ENCODE results near the gene MSRB2.
"Not testable (repeated sequence)": the region's sequence is repeated elsewhere in the genome, so short reads cannot be mapped to it uniquely, and the experiment has no call there.

The MSRB2 gene

DNA sequence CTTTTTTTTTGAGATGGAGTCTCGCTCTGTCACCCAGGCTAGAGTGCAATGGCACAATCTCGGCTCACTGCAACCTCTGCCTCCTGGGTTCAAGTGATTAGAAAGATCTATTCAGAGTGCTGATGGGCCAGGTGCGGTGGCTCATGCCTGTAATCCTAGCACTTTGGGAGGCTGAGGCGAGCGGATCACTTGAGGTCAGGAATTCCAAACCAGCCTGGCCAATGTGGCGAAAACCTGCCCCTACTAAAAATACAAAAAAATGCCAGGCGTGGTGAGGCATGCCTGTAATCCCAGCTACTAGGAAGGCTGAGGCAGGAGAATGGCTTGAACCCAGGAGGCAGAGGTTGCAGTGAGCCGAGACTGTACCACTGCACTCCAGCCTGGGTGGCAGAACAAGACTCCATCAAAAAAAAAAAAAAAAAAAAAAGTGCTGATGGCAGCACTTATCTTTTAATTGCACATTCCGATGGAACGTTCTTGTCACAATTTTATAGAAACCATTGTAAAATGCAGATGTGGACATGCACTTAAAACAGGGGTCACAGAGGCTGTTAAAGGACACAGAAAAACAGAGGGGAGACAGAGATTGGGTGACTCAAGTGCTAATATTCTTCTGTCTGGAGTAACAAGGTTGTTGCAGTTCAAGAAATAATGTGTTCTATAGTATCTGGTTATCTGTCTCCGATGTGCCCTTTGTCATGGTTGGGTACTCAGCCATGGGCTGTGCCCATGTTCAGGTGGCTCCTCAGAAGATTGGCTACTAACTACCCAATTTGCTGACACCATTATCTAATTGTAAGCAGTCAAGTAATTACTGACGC lies 25.1 kb upstream of the MSRB2 start:
- DNase-seq (ENCODE audit: low read depth, low spot score), result not testable (repeated sequence)

DNA sequence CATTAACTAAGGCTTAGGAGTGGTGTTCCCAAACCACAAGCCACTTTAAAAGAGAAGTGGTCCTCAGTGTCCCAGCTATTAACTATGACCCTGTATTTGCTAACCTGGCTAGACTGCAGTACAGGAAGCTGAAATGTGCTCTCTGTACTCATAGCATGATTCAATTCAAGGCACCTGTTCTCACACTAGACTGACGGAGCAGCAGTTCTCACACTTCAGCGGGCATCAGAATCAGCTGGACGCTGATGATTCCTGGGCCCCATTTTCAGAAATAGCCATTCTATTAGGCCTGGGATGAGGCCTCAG lies 24.5 kb upstream of the MSRB2 start:
- no peak for DNase-seq (ENCODE audit: low read depth, low spot score)

DNA sequence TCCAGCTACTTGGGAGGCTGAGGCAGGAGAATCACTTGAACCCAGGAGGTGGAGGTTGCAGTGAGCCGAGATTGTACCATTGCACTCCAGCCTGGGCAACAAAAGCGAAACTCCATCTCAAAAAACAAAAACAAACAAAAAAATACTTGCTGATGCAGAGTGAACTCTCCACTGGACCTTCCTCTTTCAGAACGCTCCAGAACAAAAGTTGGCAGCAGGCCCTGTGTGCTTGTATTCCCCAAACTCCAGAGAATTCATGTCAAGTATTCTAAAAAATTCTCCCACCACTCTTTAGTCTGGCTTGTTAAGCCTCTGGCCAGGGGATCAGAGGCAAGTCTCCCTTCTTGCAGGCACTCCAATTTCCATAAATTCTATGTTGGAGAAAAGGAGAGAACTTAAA lies 22.8 kb upstream of the MSRB2 start:
- not testable (repeated sequence) for DNase-seq (ENCODE audit: low read depth, low spot score)

DNA sequence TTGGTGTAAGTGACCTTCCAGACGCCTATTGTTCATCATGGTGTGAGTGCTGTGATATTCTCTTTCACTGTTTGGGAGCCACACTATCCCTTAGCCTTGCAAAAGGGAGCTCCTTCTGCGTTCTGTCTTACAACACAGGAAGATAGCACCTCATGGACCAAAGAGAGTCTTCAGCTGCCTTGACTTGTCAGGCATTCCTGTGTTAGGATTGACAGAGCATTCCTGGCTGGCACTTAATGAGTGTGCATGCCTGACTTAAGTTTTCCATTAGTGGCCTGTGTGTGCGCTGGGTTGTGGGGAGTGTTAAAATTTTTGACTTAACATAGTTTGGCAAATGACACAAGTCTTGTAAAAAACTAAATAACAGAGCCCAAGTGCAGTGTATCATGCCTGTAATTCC lies 21.9 kb upstream of the MSRB2 start:
- DNase-seq (ENCODE audit: low read depth, low spot score), result no peak

DNA sequence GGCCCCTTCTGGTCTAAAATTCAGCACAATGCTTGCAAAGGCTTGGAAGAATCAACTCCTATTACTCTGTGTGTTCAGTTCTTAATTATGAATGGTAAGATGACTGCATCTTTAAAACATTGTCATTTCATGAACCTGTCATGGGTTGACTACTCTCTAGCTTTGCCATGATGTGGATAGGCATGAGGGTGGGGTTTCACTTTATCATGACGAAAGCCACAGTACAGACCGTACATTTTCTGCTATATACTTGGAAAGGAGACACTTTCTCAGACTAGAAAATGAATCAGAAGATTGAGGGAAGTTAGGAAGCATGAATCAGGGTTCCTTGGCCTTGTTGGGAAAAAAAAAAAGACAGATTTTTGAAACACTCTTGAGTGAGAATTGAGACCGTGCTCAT lies 19.7 kb upstream of the MSRB2 start:
- DNase-seq (ENCODE audit: low read depth, low spot score), result no peak

DNA sequence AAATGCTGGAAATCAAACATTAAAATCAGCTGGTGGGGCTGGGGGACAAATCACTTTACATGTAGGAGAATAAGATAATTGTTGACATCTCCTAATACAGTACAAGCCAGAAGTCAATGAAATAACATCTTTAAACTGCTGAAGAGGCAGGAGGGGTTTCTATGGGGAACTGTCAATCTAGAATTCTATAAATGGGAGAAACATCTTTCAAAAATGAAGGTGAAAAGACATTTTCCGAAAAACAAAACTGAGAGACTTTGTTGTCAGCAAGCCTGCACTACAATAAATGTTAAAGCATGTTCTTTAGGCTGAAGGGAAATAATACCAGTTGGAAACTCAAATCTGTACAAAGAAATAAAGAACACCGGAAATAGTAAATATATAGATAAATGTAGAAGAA lies 17.3 kb upstream of the MSRB2 start:
- no peak for DNase-seq (ENCODE audit: low read depth, low spot score)

DNA sequence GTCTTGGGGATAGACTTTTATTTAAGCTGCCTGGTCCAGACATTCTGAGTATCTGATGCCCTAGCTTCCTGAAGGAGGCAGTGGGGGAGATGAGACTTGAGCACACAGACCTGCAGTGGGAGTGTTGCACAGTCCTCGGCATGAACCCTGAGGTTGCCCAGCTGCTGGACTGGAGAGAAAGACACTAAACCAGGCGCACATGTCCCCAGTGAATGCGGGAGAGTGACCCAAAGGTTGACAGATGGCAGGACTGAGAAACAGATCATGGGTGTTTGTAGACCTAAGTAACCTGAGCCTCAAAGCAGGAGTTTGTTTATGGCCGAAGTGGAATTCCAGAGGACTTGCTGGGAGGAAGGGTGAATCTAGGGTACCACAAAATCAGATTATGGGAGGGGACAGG lies 15.7 kb upstream of the MSRB2 start:
- DNase-seq (ENCODE audit: low read depth, low spot score), result no peak

DNA sequence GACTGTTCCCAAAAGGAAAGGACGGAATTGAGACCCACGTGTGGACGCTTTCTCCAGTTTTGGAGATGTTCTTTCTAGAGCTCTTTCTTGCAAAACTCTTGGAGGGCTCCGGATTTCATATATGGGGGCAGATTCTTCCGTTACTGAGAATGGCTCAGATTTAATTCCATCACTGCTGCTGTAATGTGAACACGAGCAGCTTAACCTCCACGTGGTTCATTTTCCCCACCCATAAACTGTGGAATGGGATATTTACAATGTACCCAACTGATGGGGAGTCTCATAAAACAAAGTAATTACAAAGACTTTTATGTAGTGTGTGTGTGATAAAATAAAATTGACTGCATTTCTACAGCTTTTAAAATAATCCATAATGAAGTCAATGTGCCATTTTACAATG lies 15.1 kb upstream of the MSRB2 start:
- no peak for DNase-seq (ENCODE audit: low read depth, low spot score)

DNA sequence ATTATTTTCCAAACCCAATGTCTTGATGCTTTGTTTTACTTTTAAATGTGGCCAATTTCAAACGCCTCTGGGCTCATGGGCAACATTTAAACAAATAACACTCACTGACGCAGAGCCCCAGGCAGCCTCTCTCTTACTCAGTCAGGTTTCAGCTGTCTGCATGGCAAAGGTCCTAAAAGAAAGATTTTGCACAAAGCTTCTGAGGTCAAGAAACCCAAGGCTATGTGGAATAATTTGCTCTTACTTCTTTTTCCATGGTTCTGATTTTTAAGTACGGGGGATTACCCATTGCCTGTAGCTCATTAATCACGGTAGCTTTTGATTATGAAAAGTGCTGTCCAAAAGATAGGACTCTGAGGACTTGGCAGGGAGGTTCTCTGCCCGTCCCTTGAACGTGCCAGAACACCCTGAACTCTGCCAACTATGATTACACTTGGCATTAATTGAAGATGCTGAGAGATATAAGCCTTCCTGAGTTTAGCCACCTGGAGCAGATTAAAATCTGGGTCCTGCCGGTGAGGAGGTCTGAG lies 14.1 kb upstream of the MSRB2 start:
- DNase-seq (ENCODE audit: low read depth, low spot score), result no peak

DNA sequence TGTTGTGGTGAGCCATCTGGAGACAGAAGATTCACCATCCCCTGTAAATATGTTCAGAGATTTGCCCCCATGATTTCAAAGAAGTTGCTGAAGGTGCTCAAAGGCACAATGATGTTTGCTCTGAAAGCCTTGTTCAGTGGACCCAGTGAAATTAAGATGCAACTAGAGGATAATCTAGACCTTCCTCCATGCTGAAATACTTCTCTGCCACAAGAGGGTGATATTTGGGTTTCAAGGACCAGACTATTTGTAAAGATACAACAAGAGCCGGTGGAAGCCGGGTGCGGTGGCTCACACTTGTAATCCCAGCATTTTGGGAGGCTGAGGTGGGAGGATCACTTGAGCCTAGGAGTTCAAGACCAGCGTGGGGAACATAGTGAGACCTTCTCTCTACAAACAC lies 13.5 kb upstream of the MSRB2 start:
- DNase-seq (ENCODE audit: low read depth, low spot score), result no peak

DNA sequence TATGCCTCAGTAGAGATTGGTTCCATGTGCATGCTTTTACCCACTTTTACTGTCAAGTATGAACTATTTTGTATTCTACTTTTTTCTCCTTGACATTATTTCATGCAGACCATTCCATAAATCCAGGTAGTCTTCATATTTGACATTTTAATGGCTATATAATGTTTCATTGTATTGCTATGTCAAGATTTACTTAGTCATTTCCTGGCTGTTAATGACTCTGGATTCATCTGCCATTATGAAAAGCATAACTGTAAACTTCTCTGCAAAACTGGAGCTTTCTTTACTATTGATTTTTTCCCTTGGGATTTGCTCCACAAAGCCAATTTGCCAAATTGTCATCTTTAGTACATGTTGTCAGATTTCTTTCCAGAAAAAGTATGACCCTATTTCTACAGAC lies 6.8 kb upstream of the MSRB2 start:
- no peak for DNase-seq (ENCODE audit: low read depth, low spot score)

DNA sequence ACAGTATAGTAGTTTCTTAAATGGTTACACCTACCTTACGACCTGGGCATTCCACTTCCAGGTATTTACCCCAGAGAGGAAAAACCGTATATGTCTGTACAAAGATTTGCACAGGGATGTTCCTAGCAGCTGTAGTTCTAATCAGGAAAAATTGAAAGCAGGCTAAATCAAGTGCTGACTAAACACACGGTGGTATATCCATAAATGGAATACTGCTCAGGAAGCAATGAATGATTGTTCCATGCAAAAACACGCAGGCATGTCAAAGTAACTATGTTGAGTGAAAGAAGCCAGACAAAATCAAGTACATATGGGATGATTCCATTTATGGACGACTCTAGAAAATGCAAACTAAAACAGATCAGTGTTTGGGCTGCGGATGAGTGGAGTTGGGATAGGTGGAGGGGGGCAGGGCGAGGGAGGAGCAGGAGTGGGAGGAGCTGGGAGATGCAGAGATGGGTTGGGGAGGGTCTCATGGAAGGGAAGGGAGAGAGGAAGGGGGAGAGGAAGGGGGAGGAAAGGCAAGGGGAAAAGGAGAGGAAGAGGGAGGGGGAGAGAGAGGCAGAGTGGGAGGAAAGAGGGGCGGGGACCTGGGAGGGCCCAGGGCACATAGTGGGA lies 484 bp upstream of the MSRB2 start:
- no peak for DNase-seq (ENCODE audit: low read depth, low spot score)

DNA sequence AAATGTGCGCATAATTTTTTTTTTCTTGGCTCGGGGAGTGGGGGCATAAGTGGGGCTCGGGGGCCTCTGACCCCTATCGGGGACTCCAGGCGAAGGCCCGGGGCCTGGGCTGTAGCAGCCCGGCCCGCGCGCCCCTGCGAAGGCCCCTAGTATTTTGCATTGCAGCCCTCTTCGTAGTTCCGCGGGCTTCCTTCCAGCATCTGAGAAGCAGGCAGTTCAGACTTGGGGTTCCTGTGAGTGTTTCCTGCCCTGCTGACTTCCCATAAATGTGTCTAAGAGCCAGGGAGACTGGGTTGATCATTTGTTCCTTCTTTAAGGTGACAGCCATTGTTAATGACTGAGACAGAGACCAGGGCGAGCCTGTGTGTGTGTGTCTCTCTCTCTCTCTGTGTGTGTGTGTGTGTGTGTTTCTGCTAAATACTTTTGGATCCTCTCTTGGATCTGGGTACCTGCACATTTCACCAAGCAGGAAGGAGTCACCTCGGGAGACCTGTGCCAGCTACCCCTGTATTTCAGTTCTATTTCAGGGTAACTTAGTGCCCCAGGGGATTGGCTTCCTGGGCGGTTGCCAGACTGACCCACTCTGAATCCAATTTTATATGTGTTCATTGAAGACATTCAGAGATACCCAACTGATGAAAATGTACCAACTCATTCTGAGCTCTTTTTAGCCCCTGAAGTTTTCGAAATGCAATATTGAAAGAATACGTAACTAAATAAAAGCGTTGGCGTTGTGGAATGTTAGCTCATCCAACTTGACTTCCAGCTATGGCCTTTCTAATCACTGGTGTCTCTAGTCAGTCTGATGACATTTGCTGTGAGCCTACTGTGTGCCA lies 805 bp downstream of the MSRB2 start:
- no peak for DNase-seq (ENCODE audit: low read depth, low spot score)

DNA sequence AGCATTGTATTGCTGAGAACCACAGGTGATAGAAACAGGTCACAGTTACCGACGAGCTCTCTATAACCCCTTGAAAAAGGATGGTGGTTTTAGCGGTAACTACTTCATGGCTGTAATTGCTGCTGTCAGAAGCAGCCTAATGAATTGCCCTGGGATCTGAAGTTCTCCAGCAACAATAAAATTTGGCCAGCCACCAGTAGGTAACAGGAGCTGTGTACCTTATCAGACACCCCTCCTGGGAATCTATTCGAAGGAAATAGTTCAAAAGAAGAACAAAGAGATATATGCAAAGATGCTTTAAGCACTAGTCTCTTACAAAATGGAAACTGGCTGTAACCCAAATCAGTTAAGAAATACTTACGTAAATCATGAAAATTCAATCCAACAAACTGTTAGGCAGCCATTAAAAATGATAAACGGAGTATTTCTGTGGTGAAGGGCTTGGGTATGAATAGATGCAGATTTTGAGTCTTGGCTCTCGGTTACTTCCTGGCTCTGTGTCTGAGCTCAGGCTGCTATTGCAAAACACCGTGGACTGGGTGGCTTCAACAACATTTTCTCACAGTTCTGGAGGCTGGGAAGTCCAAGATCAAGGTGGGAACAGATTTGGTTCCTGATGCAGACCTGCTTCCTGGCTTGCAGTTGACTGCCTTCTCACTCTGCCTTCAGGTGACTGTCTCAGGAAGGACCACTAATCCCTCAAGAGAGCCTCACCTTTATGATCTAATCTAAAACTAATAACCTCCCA lies 1.6 kb downstream of the MSRB2 start:
- DNase-seq (ENCODE audit: low read depth, low spot score), result no peak

DNA sequence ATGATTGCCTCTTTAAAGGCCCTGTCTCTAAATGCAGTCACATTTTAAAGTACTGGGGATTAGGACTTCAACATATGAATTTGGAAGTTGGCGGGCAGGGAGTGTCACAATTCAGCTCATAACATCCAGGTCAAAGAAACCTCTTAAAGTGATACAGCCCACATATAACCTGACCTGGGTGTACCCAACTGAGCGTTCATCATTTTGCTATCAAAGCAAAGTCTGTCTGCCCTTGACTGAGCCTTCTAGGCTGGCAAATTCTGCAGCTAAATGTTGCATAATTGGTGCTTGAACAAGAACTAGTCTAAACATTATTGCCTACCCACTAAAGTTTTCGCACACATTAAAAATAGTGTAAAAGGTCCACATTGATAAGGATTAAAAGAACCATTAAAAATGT lies 3.7 kb downstream of the MSRB2 start:
- no peak for DNase-seq (ENCODE audit: low read depth, low spot score)

DNA sequence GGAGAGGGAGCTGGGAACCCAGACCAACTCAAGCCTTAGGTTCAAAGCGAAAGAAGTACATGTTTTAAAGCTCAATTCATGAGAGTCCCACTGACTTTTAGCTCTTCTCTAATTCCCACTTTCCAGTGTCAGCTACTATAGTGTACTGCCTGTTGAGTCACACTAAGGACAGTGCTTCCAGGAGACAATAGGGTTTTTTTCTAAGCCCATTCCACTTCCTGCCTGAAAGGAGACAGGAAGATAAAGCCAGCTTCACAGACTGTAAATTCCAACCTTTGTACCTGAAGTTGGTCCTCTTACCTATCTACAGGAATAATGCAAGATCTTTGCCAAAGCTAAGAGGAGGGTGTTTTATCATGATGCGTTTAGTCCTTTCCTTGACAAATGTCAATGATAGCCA lies 4.4 kb downstream of the MSRB2 start:
- DNase-seq (ENCODE audit: low read depth, low spot score), result no peak

DNA sequence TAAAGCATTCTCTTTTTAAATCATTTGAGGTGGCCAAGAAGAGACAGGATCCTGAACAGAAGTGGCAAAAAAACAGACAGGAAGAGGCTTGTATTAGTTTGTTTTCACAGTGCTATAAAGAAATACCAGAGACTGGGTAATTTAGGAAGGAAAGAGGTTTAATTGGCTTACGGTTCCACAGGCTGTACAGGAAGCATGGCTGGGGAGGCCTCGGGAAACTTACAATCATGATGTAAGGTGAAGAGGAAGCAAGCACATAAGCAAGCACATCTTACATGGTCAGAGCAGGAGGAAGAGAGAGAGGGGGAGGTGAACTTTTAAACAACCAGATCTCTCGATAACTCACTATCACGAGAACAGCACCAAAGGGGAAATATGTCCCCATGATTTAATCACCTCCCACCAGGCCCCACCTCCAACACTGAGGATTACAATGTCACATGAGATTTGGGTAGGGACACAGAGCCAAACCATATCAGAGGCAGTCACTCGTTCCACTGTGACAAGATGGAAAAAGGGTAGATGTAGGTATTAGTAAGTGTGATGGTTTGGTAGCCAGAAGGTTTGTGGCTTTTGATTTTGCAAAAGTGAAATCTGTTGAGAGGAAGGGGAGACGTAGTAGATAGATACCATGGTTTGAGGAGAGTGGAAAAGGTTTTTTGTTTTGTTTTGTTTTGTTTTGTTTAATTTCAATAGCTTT lies 5.1 kb downstream of the MSRB2 start:
- DNase-seq (ENCODE audit: low read depth, low spot score), result no peak

DNA sequence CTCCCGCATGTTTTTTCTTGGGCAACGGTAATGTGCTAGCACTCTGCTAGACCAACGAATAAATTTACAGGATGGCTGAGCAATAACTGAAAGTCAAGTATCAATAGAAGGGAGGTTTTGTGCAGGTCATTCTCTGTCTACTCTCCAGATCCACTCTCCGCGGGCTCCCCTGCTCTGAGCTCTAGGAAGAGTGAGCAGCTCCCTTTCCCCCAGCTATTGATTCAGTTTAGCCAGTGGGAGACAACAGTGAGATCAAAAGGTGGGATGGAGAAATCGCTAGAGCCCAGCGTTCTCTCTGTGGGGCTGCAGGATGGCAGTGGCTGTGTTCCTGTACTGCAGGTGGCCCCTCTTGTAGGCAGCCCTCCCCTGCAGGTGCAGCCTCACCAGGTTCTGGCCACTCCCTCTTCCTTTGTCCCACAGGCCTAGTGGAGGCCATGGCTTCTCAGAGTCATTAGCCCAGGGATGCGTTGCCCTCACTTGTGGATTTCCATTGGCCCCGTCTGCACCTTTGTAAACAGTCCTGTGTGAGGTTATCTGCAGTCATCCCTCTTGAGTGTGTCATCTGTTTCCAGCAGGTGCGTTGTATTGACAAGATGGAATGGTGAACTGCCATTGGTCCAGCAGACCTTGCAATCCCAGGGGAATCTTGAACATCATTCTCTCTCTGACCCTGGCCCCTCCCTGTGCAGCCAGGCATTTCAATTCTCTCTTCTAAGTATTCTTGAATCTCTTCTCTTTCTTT lies 11.1 kb downstream of the MSRB2 start:
- no peak for DNase-seq (ENCODE audit: low read depth, low spot score)

DNA sequence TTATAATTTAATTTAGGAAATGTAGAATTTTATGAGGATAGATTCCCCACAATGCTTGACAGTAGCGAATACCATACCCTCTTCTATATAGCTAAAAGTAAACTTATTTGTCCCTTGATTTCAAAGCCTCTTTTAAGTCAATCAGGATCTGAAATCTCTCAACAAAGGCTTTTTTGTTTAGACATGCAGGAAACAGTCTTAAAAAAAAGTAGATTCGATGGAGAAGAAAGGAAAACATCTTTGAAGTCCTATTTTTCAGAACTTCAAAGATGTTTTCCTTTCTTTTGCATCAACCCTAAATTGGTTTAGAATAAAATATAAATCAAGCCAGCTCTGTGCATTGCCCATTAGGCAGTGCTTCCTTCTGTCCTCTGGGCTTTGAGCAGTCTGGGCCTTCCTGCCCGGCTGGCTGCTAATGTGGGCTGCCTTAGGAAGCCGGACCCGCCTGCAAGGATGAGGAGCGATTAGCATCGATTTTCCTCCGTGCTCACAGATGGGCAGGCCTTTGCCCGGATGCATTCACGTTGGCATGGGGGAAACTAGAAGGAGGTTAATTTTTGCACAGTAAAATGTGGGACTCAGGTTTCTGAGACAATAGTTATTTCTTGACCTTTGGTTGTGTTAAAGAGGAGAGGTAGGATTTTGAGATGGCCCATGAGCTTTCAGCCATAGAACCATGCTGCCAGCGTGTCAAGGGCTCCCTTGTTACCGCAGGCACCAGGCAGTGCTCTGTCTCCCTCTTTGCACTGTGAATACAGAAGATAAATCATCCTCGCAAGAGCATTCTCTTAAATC lies 15.5 kb downstream of the MSRB2 start:
- no peak for DNase-seq (ENCODE audit: low read depth, low spot score)
